ENCODE measurements around the gene RBMX. TPM values are rescaled to one million over a fixed set of nuclear protein-coding genes. Genes with fewer than 3 reads are reported as not detected.
"Not testable (repeated sequence)": the region's sequence is repeated elsewhere in the genome, so short reads cannot be mapped to it uniquely, and the experiment has no call there.

RBMX gene
- total RNA-seq, 1 experiment from 2014 or later, result 414 TPM

- H3K9ac ChIP-seq (ENCODE audit: extremely low read depth, insufficient read length, low read length); H3K27ac ChIP-seq (ENCODE audit: insufficient read length, low read depth, low read length); H3K23me2 ChIP-seq (ENCODE audit: insufficient read length, low read depth, low read length, poor library complexity, severe bottlenecking); H3K4me2 ChIP-seq (ENCODE audit: insufficient read depth, insufficient read length, low read length); H2AK5ac ChIP-seq (ENCODE audit: insufficient read length, low read length); H3K23ac ChIP-seq (ENCODE audit: insufficient read length, low read depth, low read length); H3K9me3 ChIP-seq (ENCODE audit: control insufficient read depth, low read depth, low read length); H3K27me3 Mint-ChIP-seq (ENCODE audit: low read depth); H4K91ac ChIP-seq (ENCODE audit: insufficient read length, low read depth, low read length); H2BK20ac ChIP-seq (ENCODE audit: low read depth, low read length, poor library complexity, severe bottlenecking); H4K20me1 ChIP-seq (ENCODE audit: control insufficient read depth, insufficient read depth, insufficient read length); H3K4me1 ChIP-seq (ENCODE audit: insufficient read depth, low read length); H2BK5ac ChIP-seq (ENCODE audit: insufficient read length, low read length); H3K18ac ChIP-seq (ENCODE audit: insufficient read length, low read depth, low read length); H3K56ac ChIP-seq (ENCODE audit: insufficient read length, low read depth, low read length); H3K14ac ChIP-seq (ENCODE audit: insufficient read depth, low read length); H4K8ac ChIP-seq (replicated peaks; ENCODE audit: insufficient read length, low read depth, low read length); H2AFZ ChIP-seq (ENCODE audit: low read length); H3K4me3 Mint-ChIP-seq; H2BK15ac ChIP-seq (ENCODE audit: low read depth, low read length); H3T11ph ChIP-seq (ENCODE audit: low read length); H3K27me3 ChIP-seq (ENCODE audit: insufficient read depth, low read length); H3K4ac ChIP-seq (ENCODE audit: low read depth, low read length); DNase-seq; H4K5ac ChIP-seq (ENCODE audit: insufficient read length, low read depth, low read length); H2BK12ac ChIP-seq (ENCODE audit: insufficient read length, low read depth, low read length); H3K79me1 ChIP-seq (ENCODE audit: insufficient read depth, low read depth, low read length, poor library complexity, severe bottlenecking); H3K79me2 ChIP-seq (ENCODE audit: insufficient read depth, low read length); H2BK120ac ChIP-seq (ENCODE audit: low read depth, low read length, poor library complexity, severe bottlenecking): not testable (repeated sequence)
- Mint-ChIP-seq H3K36me3 (ENCODE audit: insufficient read depth in 1 of 3, low read depth in 3 of 3) (peaks cover 60 to 88% (median 87%) of the 10 kb centered on the region in 3 experiments), H3K4me1 (peaks cover 0 to 15% of the 10 kb centered on the region in 2 experiments; a peak in 3 of 4 replicates), H3K27ac (peak overlapping the region in 1 of 3 experiments; percentile 41; a peak in 2 of 7 replicates), H3K9me3 (peaks cover 54 to 64% of the 10 kb centered on the region in 2 experiments)
- WGBS (ENCODE audit: extremely low coverage, insufficient read length, low lambda C conversion rate), result no CpG with 5 or more reads among the region's 2 CpGs
Measured at GRCh38 chrX:136873210-136873609, 7.3 kb downstream of the RBMX start.
